IPS-18a (cell line): ENCODE results near the gene NOS1.

Experiments
- H3K27ac ChIP-seq: one replicate; pipeline ENCODE4 v1.5.1; 2013; ENCODE audit warnings: low read length
- H3K27me3 ChIP-seq: one replicate; pipeline ENCODE4 v1.6.1; 2013; ENCODE audit warnings: mild to moderate bottlenecking, low read length; ENCODE audit not compliant: control insufficient read depth, insufficient read depth
- H3K36me3 ChIP-seq: one replicate; pipeline ENCODE4 v1.6.1; 2013; ENCODE audit warnings: low read depth, low read length; ENCODE audit not compliant: control insufficient read depth
- H3K4me1 ChIP-seq: one replicate; pipeline ENCODE4 v1.6.1; 2013; ENCODE audit warnings: low read depth, low read length; ENCODE audit not compliant: control insufficient read depth
- H3K4me3 ChIP-seq: one replicate; pipeline ENCODE4 v1.5.1; 2013; ENCODE audit warnings: low read length
- H3K9ac ChIP-seq: one replicate; pipeline ENCODE4 v1.6.1; 2013; ENCODE audit warnings: mild to moderate bottlenecking, low read length, moderate library complexity
- H3K9me3 ChIP-seq: one replicate; pipeline ENCODE4 v1.6.1; 2013; ENCODE audit warnings: low read depth, low read length; ENCODE audit not compliant: control insufficient read depth

NOS1 gene

DNA sequence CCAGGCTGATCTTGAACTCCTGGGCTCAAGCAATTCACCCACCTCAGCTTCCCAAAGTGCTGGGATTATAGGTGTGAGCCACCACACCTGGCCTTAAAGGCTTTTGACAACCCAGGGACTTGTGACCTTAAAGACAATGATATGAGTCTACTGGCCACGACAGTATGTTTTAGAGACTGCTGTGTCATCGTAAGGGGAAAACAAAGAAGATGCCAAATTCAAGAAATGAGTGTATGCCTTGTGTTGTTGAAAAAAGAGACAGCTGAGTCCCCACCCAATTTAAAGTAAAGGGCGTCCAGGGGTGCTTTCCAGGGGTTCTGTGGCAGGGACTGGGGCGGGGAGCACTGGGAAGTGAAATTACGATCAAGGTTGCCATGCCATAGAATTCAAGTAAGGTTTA, 144.7 kb downstream of the NOS1 start:
- Histone ChIP-seq H3K4me1 (no peaks in the 10 kb centered on the region), H3K27ac (no peak overlapping the region), H3K4me3 (no peak overlapping the region), H3K36me3 (no peaks in the 10 kb centered on the region), H3K9me3 (no peaks in the 10 kb centered on the region), H3K27me3 (no peaks in the 10 kb centered on the region), H3K9ac (no peak overlapping the region)

DNA sequence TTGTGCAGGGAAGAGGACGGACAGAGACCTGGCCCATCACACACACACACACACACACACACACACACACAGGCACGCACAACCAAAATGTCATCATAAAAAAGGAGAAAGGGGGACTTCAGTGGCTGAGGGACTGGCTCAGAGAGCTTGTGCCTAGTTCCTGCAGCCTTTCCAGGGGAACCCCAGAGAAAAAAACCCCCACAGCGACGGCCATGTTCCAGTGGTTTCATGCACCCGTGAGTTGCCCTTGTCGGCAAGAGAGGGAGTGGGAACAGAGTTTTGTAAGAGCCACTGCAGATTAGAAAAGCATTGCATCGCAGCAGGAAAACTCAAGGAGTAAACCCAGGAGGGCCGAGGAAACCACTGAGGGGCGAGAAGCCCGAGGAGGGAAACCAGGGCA, 146.6 kb downstream of the NOS1 start:
- Histone ChIP-seq H3K4me3 (no peak overlapping the region), H3K9ac (no peak overlapping the region), H3K9me3 (no peaks in the 10 kb centered on the region), H3K36me3 (no peaks in the 10 kb centered on the region), H3K27ac (no peak overlapping the region), H3K27me3 (no peaks in the 10 kb centered on the region), H3K4me1 (no peaks in the 10 kb centered on the region)

DNA sequence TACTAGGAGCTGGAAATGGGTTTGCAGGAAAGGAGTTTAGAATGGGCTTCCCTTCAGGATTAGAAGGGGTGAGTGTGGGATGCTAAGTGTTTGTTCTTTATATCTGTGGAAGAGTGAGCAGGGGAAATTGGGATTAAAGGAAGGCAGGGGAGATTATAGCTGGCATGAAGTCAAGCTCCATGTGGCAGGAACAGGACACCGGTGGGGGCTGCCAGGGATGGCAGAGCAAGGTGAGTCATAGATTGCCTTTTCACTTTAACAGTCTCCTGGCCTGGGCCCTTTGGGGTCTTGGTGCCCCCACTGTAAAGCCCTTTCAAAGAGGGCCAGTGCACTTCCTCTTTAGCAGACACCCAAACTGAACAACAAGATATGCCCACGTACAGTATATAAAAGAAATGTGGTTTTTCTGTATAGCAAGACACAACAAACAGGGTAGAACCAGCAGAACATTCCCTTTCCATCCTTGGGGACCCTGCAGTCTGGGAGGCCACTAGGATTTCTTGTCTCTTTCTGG, 148.1 kb downstream of the NOS1 start:
- no peak overlapping the region for H3K4me3 ChIP-seq
- no peaks in the 10 kb centered on the region for H3K36me3 ChIP-seq
- H3K27ac ChIP-seq = no peak overlapping the region
- H3K27me3 ChIP-seq = no peaks in the 10 kb centered on the region
- H3K4me1 ChIP-seq = no peaks in the 10 kb centered on the region
- no peaks in the 10 kb centered on the region for H3K9me3 ChIP-seq
- H3K9ac ChIP-seq = no peak overlapping the region

DNA sequence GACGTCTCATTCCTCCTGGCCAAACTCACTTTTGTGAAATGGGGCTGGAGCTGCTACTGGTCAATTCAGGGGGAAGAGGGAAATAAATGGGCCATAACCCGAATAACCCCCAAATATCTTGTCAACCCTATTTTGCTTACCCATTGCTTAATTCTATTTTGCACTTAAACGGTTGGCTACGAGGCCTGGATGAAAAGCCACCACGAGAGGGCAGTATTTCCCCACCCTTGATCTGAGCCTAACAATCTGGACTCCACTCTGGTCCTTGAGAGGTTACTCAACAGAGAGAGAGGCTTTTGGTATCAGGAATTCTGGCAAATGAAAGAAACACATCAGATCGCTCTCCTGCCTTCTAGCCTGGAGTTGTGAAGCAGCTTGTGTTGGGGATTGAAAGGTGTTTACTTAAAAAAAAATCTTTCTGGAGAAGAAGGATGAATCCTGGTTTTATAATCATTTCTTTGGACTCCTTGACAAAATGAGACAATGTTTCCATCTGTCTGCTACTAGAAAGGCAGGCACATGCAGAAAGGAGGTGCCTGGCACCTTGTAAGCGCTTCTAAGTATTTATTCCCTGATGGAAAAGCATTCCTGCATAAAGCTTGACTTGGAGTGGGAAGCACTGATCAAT, 148.7 kb downstream of the NOS1 start:
- H3K36me3 ChIP-seq = no peaks in the 10 kb centered on the region
- no peaks in the 10 kb centered on the region for H3K27me3 ChIP-seq
- H3K9ac ChIP-seq = no peak overlapping the region
- H3K4me3 ChIP-seq = no peak overlapping the region
- no peak overlapping the region for H3K27ac ChIP-seq
- no peaks in the 10 kb centered on the region for H3K9me3 ChIP-seq
- no peaks in the 10 kb centered on the region for H3K4me1 ChIP-seq

DNA sequence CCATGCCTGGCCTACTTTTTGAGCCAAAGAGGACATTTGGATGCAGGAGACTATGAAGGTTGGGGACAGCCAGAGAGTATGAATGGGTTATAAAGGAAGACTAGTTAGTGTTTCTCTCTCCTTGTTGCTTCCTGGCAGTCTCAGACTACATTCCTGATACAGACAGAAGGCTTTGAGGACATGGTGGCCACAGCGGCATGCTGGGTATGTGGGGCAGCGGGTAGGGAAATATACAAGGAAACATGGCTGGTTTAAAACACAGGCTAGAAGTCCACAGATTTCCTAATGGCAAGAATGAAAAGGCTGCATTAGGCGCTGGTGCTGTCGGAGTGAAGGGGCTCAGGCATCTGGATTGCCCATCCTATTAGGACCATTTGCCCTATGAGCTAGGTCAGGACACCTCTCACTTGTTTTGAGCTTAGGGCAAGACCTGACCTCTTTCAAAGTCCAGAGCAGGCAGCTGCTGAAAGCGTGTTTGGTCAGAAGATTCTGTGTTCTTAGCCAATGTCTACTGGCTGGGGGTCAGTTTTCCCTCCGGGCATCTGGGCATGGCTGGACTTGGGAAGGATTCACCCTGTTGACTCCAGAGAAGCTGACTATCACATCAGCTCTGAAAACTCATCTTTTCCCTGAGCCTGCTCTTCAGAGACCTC, 151.0 kb downstream of the NOS1 start:
- no peaks in the 10 kb centered on the region for H3K9me3 ChIP-seq
- H3K27ac ChIP-seq = no peak overlapping the region
- H3K4me1 ChIP-seq = no peaks in the 10 kb centered on the region
- H3K36me3 ChIP-seq = no peaks in the 10 kb centered on the region
- H3K9ac ChIP-seq = no peak overlapping the region
- no peak overlapping the region for H3K4me3 ChIP-seq
- H3K27me3 ChIP-seq = no peaks in the 10 kb centered on the region

DNA sequence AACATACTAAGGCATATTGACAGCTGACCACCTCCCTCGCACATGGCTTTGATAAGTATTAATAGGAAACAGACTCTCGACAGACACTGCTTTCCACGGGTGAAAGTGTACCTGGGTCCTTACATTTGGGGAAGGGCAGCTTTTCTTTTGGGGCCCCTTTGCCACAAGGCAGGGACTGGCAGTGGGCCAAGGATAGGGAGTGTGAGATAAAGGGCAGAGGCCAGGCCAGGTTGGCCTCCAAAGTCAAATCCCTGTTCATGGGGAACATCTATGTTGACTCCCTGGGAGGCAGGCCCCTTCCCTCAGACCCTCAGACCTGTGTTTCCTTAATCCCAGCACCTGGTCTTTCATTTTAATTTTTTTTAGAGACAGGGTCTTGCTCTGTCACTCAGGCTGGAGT, 151.8 kb downstream of the NOS1 start:
- Histone ChIP-seq H3K36me3 (no peaks in the 10 kb centered on the region), H3K4me1 (no peaks in the 10 kb centered on the region), H3K27ac (no peak overlapping the region), H3K4me3 (no peak overlapping the region), H3K27me3 (no peaks in the 10 kb centered on the region), H3K9ac (no peak overlapping the region), H3K9me3 (no peaks in the 10 kb centered on the region)

DNA sequence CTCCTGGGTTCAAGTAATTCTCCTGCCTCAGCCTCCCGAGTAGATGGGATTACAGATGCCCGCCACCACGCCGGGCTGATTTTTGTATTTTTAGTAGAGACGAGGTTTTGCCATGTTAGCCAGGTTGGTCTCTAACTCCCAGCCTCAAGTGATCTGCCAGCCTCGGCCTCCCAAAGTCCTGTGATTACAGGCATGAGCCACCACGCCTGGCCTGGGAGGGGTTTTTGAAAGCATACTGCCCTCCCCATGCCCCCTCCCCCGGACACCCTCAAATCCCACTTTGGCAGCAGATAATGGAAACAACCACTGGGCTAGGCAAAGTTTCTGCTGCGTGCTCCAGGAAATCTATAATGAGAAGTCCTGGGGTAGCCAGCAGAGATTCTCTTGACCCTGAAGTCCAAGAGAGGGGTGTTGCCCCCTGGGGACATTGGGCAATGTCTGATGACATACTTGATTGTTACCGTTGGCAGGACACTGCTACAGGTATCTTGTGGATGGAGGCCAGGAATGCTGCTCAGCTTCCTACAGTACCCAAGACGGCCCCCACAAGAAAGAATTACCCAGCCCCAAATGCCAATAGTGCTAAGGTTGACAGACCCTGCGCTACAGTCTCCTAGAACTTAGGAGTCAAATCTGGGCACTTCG, 152.5 kb downstream of the NOS1 start:
- no peak overlapping the region for H3K4me3 ChIP-seq
- H3K9me3 ChIP-seq = no peaks in the 10 kb centered on the region
- no peaks in the 10 kb centered on the region for H3K36me3 ChIP-seq
- H3K9ac ChIP-seq = no peak overlapping the region
- no peaks in the 10 kb centered on the region for H3K4me1 ChIP-seq
- H3K27ac ChIP-seq = no peak overlapping the region
- H3K27me3 ChIP-seq = no peaks in the 10 kb centered on the region

DNA sequence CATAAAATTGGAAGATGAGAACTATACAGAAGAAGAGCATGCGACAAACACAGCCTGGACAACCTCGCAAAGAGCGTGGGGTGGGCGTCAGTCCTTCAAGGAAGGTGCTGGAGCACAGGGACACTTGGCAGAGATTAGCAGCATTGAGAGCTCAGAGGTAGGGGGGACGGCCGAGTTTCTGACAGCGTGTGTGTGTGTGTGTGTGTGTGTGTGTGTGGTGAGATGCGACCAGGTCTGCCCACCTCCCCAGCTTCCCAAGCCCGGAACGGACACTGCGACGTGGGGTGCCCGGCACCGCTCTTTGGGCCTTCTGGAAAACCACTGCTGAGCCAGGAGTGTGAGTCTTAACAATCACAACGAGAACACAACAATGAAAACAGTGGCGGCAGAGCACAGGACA, 153.2 kb downstream of the NOS1 start:
- no peak overlapping the region for H3K9ac ChIP-seq
- H3K9me3 ChIP-seq = no peaks in the 10 kb centered on the region
- H3K27ac ChIP-seq = no peak overlapping the region
- H3K4me3 ChIP-seq = no peak overlapping the region
- no peaks in the 10 kb centered on the region for H3K27me3 ChIP-seq
- H3K4me1 ChIP-seq = no peaks in the 10 kb centered on the region
- no peaks in the 10 kb centered on the region for H3K36me3 ChIP-seq

DNA sequence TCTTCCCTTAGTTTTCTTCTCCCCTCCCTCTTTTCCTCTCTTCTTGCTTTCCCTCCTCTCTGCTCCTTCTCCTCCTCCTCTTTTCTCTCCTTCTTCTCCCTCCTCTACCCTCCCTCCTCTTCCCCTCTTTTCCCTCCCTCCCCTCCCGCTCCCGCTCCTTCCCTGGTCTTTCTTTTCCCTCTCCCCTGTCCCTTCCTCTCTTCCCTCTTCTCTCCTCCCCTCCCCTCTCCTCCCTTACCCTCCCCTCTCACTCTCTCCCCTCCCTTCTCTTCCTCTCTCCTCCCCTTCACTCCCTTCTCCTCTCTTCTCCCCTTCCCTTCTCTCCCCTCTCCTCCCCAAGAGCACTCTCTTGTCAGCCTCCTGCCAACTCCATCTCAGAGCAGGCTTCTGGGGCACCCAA, 153.8 kb downstream of the NOS1 start:
- no peaks in the 10 kb centered on the region for H3K9me3 ChIP-seq
- no peak overlapping the region for H3K4me3 ChIP-seq
- no peaks in the 10 kb centered on the region for H3K27me3 ChIP-seq
- no peak overlapping the region for H3K9ac ChIP-seq
- H3K4me1 ChIP-seq = no peaks in the 10 kb centered on the region
- no peak overlapping the region for H3K27ac ChIP-seq
- no peaks in the 10 kb centered on the region for H3K36me3 ChIP-seq

DNA sequence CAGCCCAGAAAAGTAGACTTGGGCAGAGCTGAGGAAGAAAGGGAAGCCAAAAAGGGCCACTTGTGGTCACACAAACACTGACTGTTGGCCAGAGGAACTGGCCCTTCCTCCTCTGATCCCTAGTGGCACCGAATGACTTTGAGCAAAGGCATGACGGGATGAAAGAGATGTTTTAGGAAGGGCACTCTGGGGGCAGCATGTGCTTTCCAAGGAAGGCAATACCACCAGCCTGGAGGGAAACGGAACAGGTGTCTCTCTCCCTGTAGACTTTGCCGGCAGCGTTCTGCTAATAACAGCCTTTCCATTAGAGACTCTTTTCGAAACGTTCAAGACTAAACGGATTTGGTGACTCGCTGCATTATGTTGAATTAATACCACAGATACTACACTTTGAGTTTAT, 158.9 kb downstream of the NOS1 start:
- H3K27me3 ChIP-seq = no peaks in the 10 kb centered on the region
- H3K4me3 ChIP-seq = no peak overlapping the region
- no peak overlapping the region for H3K27ac ChIP-seq
- H3K9ac ChIP-seq = no peak overlapping the region
- no peaks in the 10 kb centered on the region for H3K9me3 ChIP-seq
- no peaks in the 10 kb centered on the region for H3K36me3 ChIP-seq
- no peaks in the 10 kb centered on the region for H3K4me1 ChIP-seq

DNA sequence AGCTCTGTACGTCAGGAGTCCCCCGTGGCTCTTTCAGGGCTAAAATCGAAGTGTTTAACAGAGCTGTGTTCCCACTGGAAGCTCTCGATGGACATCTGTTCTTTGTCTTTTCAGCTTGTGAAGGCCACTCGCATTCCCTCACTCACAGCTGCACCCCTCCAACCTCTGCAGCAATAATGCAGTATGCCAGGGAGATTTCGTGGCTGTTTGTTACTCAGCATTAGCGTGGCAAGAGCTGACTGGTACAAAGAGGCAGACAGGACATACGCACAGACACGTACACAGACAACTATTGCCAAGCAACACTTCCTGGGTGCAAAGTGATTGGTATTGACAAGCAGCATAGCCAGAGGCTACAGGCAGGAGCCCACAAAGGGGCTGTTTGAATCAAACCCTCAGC, 159.4 kb downstream of the NOS1 start:
- Histone ChIP-seq H3K4me1 (no peaks in the 10 kb centered on the region), H3K36me3 (no peaks in the 10 kb centered on the region), H3K4me3 (no peak overlapping the region), H3K9me3 (no peaks in the 10 kb centered on the region), H3K9ac (no peak overlapping the region), H3K27me3 (no peaks in the 10 kb centered on the region), H3K27ac (no peak overlapping the region)
